Occipital lobe (tissue), 2 donors: Measurements from ENCODE around the gene TMEM158. TPM values are rescaled to one million over a fixed set of nuclear protein-coding genes. Genes with fewer than 3 reads are reported as not detected.

Experiments used
- DNase-seq: peaks from one replicate; lab custom pipeline; 2025; lab: John Stamatoyannopoulos, UW
- total RNA-seq: library from RNA; depleted of rRNA; stranded (reverse); fragments of >200 nt; gene quantifications from one replicate; pipeline ENCODE4 v1.2.3, GENCODE V29; 2014

Gene TMEM158
- total RNA-seq, 1 donor from 2014 or later: 23.4 TPM

DNA sequence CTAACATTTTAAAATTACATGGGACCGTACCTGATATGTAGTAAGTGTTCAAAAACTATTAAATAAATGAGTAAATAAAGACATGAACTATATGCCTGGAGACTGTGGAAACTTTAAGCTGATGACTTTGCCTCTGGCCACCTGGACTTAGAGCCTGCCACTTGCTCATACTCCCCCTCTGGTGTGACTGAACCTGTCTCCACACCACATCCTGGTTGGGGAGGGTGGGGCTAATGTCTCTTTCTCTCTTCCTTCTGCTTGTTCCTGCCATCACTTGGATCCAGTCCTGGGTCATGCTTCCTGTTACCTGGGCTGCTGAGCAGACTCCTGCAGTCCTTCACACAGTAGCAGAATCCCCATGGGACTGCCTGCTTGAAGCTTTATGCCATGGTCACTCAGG lies 8.2 kb upstream of the TMEM158 start:
- no peak for DNase-seq

- DNase-seq: no peak
Observed at GRCh38 chr3:45232521-45232920, 6.4 kb upstream of the TMEM158 start.

GRCh38 chr3:45227946-45228345 lies 1.9 kb upstream of the TMEM158 start:
- DNase-seq: peak; percentile 8

- DNase-seq: no peak
Observed at GRCh38 chr3:45227071-45227820, 1.2 kb upstream of the TMEM158 start.

DNA sequence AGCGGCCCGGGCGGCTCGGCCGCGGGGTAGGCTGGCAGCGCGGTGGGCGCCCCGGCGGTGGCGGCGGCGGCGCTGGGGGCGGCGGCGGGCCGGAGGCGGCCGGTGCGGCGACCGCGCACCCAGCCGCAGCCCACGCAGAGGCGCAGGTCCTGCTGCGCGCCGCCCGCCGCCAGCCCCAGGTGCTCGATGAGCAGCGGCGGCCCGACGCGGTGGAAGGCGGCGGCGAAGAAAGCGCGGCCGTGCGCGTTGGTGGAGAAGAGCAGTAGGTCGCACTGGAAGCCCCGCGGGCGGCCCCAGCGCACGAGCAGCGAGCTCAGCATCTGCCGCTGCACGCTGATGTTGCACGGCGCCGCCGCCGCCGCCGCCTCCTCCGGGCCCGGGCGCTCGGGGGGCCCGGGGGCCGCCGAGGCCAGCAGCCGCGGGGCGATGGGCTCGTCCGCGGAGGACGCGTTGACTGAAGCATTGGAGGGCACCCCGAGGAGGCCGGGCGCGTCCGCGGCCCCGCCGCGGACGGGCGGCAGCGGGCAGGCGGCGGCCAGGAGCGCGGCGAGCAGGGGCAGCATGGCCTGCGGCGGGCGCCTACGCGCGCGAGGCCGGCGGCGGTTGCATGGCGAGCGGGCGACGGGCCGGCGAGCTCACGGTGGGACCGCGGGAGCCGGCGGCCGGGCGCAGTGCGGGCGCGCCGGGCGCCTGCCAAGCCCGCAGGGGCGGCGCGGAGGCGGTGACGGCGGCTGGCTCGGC lies 452 bp downstream of the TMEM158 start:
- no peak for DNase-seq

- peak; percentile 43 for DNase-seq
Observed at GRCh38 chr3:45224824-45225464, 1.1 kb downstream of the TMEM158 start.

DNA sequence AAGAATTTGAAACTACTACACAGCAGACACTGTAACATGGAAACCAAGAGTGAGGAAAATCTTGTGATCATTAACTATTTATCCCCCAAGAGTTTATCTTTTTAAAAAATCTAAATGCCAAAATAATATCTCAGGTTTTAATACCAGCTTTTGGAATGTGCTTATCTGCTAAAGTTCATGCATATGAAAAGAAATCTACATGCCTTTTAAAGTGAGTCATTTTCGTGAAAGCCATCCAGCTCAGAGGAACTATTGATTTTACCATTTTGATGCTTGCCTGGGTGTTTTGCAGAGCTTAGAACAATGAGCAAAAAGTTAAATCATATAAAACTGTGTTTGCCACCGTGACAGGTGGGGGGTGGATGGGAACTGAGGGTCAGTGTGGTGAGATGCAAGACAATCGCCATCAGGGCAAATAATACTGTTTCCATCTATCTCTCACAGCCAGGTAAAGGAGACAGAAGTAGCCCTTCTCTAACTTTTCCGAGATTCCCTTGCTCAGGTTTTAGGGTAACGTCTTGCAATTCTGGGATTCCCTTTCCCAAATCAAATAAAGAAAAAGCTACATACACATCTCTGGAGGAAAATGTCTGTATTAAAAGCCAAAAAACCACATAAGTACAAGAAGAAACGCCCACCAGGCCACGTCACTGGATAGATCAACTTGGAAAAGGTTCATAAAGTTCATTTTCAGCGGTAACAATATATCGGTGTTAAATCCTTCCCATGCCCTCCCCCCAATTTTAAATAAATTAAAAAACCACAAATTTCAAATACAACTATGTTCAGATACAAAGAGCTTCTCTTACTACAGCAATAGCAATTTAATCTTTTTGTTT lies 2.0 kb downstream of the TMEM158 start:
- no peak for DNase-seq

GRCh38 chr3:45219694-45220093 lies 6.4 kb downstream of the TMEM158 start:
- no peak for DNase-seq

- no peak for DNase-seq
Observed at GRCh38 chr3:45218578-45219390, 7.3 kb downstream of the TMEM158 start.

GRCh38 chr3:45216021-45216609 lies 10.0 kb downstream of the TMEM158 start:
- no peak for DNase-seq

GRCh38 chr3:45215466-45215865 lies 10.6 kb downstream of the TMEM158 start:
- no peak for DNase-seq

- DNase-seq: no peak
Observed at GRCh38 chr3:45214061-45214680, 11.9 kb downstream of the TMEM158 start.

- no peak for DNase-seq
Observed at GRCh38 chr3:45212095-45212468, 14.0 kb downstream of the TMEM158 start.

- DNase-seq: no peak
Observed at GRCh38 chr3:45211466-45212094, 14.5 kb downstream of the TMEM158 start.

- no peak for DNase-seq
Observed at GRCh38 chr3:45210308-45211041, 15.6 kb downstream of the TMEM158 start.

GRCh38 chr3:45209526-45209925 lies 16.6 kb downstream of the TMEM158 start:
- DNase-seq: no peak

DNA sequence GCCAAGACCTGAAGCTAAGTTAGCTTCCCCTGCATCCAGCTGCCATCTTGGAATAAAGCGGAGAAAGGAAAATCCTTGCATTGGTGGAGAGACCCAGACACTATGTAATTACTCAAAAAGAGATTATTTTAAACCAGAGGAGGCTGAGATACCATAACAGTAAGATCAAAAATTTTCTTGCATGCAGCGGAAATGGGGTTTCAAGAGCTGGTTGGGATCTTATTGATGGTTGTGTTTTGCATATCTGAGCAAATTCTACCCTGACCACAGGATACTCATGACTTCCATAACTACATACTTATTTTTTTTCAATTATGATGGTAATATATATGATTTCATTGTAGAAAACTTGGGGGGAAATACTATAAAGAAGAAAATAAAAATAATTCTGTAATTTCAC lies 17.5 kb downstream of the TMEM158 start:
- no peak for DNase-seq

GRCh38 chr3:45207446-45207845 lies 18.6 kb downstream of the TMEM158 start:
- no peak for DNase-seq

GRCh38 chr3:45205126-45205525 lies 21.0 kb downstream of the TMEM158 start:
- no peak for DNase-seq
